Mammary epithelial cell (primary cell): Measurements from ENCODE around the gene DEFB113.

Experiments
- EZH2 ChIP-seq: IDR thresholded peaks from 2 replicates; pipeline ENCODE4 v1.6.1; 2012; ENCODE audit warnings: low read length, inconsistent platforms, borderline replicate concordance
- TF ChIP-seq, protein P1 (sequence below), 2 donors: IDR thresholded peaks in 1 of 2; conservative IDR thresholded peaks in 1 of 2; 2 replicates each; pipeline ENCODE4 v1.5.1; 2011 to 2012; ENCODE audit warnings: inconsistent platforms in 2 of 2, low read length in 2 of 2, mild to moderate bottlenecking in 2 of 2, control low read depth in 1 of 2, low read depth in 1 of 2; ENCODE audit not compliant: insufficient read depth in 1 of 2; ENCODE audit errors: extremely low read depth in 1 of 2

DNA sequence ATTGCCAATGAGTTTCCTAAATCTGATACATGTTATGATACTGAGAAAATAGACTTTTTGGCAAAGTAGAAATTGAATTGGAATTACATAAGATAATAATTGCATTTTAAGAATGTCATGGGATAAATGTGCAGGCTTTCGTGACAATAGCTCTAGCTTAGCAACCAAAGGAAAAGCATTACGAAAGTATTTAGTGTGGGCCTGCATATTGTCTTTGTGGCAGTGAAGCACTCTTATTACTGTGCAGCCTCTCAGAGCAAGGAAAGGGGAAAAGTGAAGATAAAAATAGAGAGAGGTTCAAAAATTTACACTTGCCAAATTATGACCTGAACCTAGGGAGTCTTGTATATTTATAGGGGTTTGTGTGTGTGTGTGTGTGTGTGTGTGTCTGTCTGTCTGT is 12.6 kb upstream of the DEFB113 start:
- TF ChIP-seq, protein P1, sequence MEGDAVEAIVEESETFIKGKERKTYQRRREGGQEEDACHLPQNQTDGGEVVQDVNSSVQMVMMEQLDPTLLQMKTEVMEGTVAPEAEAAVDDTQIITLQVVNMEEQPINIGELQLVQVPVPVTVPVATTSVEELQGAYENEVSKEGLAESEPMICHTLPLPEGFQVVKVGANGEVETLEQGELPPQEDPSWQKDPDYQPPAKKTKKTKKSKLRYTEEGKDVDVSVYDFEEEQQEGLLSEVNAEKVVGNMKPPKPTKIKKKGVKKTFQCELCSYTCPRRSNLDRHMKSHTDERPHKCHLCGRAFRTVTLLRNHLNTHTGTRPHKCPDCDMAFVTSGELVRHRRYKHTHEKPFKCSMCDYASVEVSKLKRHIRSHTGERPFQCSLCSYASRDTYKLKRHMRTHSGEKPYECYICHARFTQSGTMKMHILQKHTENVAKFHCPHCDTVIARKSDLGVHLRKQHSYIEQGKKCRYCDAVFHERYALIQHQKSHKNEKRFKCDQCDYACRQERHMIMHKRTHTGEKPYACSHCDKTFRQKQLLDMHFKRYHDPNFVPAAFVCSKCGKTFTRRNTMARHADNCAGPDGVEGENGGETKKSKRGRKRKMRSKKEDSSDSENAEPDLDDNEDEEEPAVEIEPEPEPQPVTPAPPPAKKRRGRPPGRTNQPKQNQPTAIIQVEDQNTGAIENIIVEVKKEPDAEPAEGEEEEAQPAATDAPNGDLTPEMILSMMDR (conservative IDR thresholded peaks at IDR 0.05 in 1 of 2, IDR thresholded peaks at IDR 0.05 in 1 of 2; ENCODE audit: extremely low read depth in 1 of 2, insufficient read depth in 1 of 2, low read depth in 1 of 2, low read length in 2 of 2) = no peak
- TF ChIP-seq EZH2 = no peak
